ENCODE results near the gene TRIM47. TPM values are rescaled to one million over a fixed set of nuclear protein-coding genes. Genes with fewer than 3 reads are reported as not detected.

The TRIM47 gene
- total and polyA plus RNA-seq, 2 of the 13 experiments (the other 11 are each of a cell fraction or from before 2014, with no cell fraction given), result 33.5 to 82.0 TPM

- TF ChIP-seq, protein P1, sequence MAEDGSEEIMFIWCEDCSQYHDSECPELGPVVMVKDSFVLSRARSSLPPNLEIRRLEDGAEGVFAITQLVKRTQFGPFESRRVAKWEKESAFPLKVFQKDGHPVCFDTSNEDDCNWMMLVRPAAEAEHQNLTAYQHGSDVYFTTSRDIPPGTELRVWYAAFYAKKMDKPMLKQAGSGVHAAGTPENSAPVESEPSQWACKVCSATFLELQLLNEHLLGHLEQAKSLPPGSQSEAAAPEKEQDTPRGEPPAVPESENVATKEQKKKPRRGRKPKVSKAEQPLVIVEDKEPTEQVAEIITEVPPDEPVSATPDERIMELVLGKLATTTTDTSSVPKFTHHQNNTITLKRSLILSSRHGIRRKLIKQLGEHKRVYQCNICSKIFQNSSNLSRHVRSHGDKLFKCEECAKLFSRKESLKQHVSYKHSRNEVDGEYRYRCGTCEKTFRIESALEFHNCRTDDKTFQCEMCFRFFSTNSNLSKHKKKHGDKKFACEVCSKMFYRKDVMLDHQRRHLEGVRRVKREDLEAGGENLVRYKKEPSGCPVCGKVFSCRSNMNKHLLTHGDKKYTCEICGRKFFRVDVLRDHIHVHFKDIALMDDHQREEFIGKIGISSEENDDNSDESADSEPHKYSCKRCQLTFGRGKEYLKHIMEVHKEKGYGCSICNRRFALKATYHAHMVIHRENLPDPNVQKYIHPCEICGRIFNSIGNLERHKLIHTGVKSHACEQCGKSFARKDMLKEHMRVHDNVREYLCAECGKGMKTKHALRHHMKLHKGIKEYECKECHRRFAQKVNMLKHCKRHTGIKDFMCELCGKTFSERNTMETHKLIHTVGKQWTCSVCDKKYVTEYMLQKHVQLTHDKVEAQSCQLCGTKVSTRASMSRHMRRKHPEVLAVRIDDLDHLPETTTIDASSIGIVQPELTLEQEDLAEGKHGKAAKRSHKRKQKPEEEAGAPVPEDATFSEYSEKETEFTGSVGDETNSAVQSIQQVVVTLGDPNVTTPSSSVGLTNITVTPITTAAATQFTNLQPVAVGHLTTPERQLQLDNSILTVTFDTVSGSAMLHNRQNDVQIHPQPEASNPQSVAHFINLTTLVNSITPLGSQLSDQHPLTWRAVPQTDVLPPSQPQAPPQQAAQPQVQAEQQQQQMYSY (CRISPR knock-in tag; IDR thresholded peaks at IDR 0.05), result no peak
- TF ChIP-seq GATAD1 (CRISPR knock-in tag; IDR thresholded peaks at IDR 0.05) (peak; percentile 64), PRDM4 (CRISPR knock-in tag; IDR thresholded peaks at IDR 0.05; ENCODE audit: borderline replicate concordance) (no peak; the same call in 1 of the 2 replicates), DNMT3B (CRISPR knock-in tag; conservative IDR thresholded peaks at IDR 0.05) (peak; percentile 62; the same call in 1 of the 2 replicates), CREB1 (IDR thresholded peaks at IDR 0.05) (no peak), CREB1 (CRISPR knock-in tag; IDR thresholded peaks at IDR 0.05) (peak; percentile 74; the same call in 1 of the 2 replicates), ATF5 (CRISPR knock-in tag; IDR thresholded peaks at IDR 0.05; ENCODE audit: low read depth) (no peak), TSC22D2 (CRISPR knock-in tag; IDR thresholded peaks at IDR 0.05; ENCODE audit: borderline replicate concordance) (peak; percentile 78; the same call in 1 of the 2 replicates), MBD4 (IDR thresholded peaks at IDR 0.05; ENCODE audit: borderline replicate concordance, low read length) (no peak), ZNF10 (CRISPR knock-in tag; IDR thresholded peaks at IDR 0.05; ENCODE audit: borderline replicate concordance, low read depth) (no peak), TEF (CRISPR knock-in tag; IDR thresholded peaks at IDR 0.05) (peak; percentile 32; the same call in 1 of the 2 replicates), SCMH1 (CRISPR knock-in tag; IDR thresholded peaks at IDR 0.05; ENCODE audit: borderline replicate concordance) (no peak), ZNF746 (CRISPR knock-in tag; IDR thresholded peaks at IDR 0.05) (peak; percentile 73; the same call in 1 of the 2 replicates), CENPT (CRISPR knock-in tag; IDR thresholded peaks at IDR 0.05; ENCODE audit: low read depth) (no peak), RFXANK (CRISPR knock-in tag; IDR thresholded peaks at IDR 0.05) (peak; percentile 88), TCF12 (IDR thresholded peaks at IDR 0.05) (no peak), TCF12 (CRISPR knock-in tag; IDR thresholded peaks at IDR 0.05) (no peak), KLF9 (CRISPR knock-in tag; IDR thresholded peaks at IDR 0.05; ENCODE audit: low read depth) (0 out of 2 replicates have a peak, but pooled peaks have one; percentile 78)
- TF ChIP-seq, protein P2, sequence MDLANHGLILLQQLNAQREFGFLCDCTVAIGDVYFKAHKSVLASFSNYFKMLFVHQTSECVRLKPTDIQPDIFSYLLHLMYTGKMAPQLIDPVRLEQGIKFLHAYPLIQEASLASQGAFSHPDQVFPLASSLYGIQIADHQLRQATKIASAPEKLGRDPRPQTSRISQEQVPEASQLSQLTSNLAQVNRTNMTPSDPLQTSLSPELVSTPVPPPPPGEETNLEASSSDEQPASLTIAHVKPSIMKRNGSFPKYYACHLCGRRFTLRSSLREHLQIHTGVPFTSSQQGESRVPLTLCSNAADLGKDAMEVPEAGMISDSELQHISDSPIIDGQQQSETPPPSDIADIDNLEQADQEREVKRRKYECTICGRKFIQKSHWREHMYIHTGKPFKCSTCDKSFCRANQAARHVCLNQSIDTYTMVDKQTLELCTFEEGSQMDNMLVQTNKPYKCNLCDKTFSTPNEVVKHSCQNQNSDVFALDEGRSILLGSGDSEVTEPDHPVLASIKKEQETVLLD (CRISPR knock-in tag; IDR thresholded peaks at IDR 0.05; ENCODE audit: low read depth), result no peak; the same call in 1 of the 2 replicates
Observed at GRCh38 chr17:75869282-75870141, 8.9 kb downstream of the TRIM47 start (continued).

Measured in HepG2 (cell line).